ENCODE measurements around the gene TTBK2. TPM values are rescaled to one million over a fixed set of nuclear protein-coding genes. Genes with fewer than 3 reads are reported as not detected.

The TTBK2 gene
- polyA plus RNA-seq, 1 of the 3 experiments (the other 2 are of a cell fraction), result 4.5 TPM

DNA sequence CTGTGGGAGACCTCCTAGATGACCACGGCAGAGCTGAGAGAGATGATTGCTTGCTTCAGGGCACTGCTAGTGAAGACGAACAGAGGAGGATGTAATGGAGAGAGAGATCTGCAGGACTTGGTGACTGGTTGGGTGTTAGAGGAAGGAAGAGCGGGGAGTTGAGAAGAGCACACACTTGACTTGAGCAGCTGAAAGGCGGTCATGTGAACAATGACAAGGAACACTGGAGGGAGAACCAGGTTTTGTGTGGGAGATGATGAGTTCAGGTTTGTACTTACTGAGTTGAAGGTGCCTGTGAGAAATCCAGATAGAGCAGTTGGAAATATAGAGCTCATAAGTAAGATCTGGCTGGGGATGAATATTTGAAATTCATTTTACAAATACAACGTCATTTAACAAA, 224.0 kb downstream of the TTBK2 start:
- Histone ChIP-seq H3K4me1 (ENCODE audit: control insufficient read depth in 1 of 2, insufficient read depth in 2 of 2, low read depth in 1 of 2, low read length in 1 of 2) (peaks cover 0 to 2% of the 10 kb centered on the region in 2 experiments; a peak in 1 of 4 replicates), H4K20me1 (ENCODE audit: insufficient read depth) (no peaks in the 10 kb centered on the region), H3K27me3 (ENCODE audit: insufficient read depth) (no peaks in the 10 kb centered on the region), H3K9ac (no peak overlapping the region), H3K27ac (ENCODE audit: low read depth in 2 of 2, low read length in 1 of 2) (no peak overlapping the region), H3K9me2 (no peaks in the 10 kb centered on the region), H2AFZ (ENCODE audit: low read depth) (no peak overlapping the region), H3K36me3 (replicated peaks in 1 of 2; ENCODE audit: control insufficient read depth in 1 of 2, insufficient read depth in 2 of 2, low read length in 1 of 2) (peaks cover 12 to 26% of the 10 kb centered on the region in 2 experiments), H3K9me3 (no peaks in the 10 kb centered on the region), H3F3A (replicated peaks; ENCODE audit: insufficient read depth) (peaks cover 4% of the 10 kb centered on the region), H3K79me2 (ENCODE audit: insufficient read depth) (peaks cover 4% of the 10 kb centered on the region; the same call in 1 of the 2 replicates), H3K4me3 (ENCODE audit: low read depth in 2 of 2, low read length in 1 of 2) (no peak overlapping the region), H3K4me2 (no peak overlapping the region)
- TF ChIP-seq RFX5 (IDR thresholded peaks at IDR 0.05; ENCODE audit: low read length) (no peak), NFIC (IDR thresholded peaks at IDR 0.05; ENCODE audit: borderline replicate concordance) (no peak), TCF12 (IDR thresholded peaks at IDR 0.05) (no peak), MXI1 (IDR thresholded peaks at IDR 0.05; ENCODE audit: low read depth, low read length) (no peak), GATA2 (CRISPR knock-in tag; IDR thresholded peaks at IDR 0.05) (no peak), EZH2phosphoT487 (IDR thresholded peaks at IDR 0.05; ENCODE audit: borderline replicate concordance, low read depth) (no peak), JUND (IDR thresholded peaks at IDR 0.05) (no peak), SIN3A (IDR thresholded peaks at IDR 0.05; ENCODE audit: borderline replicate concordance, low read depth, low read length) (no peak), FOXM1 (IDR thresholded peaks at IDR 0.05; ENCODE audit: low read depth) (no peak), MEF2A (IDR thresholded peaks at IDR 0.05; ENCODE audit: borderline replicate concordance, low read depth) (no peak), FOSL2 (IDR thresholded peaks at IDR 0.05; ENCODE audit: borderline replicate concordance, low read depth) (no peak), RCOR1 (IDR thresholded peaks at IDR 0.05; ENCODE audit: low read length) (no peak), POLR2AphosphoS5 (IDR thresholded peaks at IDR 0.05; ENCODE audit: low read depth, low read length) (no peak)
- TF ChIP-seq, protein P1, sequence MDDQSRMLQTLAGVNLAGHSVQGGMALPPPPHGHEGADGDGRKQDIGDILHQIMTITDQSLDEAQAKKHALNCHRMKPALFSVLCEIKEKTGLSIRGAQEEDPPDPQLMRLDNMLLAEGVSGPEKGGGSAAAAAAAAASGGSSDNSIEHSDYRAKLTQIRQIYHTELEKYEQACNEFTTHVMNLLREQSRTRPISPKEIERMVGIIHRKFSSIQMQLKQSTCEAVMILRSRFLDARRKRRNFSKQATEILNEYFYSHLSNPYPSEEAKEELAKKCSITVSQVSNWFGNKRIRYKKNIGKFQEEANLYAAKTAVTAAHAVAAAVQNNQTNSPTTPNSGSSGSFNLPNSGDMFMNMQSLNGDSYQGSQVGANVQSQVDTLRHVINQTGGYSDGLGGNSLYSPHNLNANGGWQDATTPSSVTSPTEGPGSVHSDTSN (IDR thresholded peaks at IDR 0.05), result no peak
- TF ChIP-seq, protein P2, sequence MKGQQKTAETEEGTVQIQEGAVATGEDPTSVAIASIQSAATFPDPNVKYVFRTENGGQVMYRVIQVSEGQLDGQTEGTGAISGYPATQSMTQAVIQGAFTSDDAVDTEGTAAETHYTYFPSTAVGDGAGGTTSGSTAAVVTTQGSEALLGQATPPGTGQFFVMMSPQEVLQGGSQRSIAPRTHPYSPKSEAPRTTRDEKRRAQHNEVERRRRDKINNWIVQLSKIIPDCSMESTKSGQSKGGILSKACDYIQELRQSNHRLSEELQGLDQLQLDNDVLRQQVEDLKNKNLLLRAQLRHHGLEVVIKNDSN (IDR thresholded peaks at IDR 0.05; ENCODE audit: borderline replicate concordance, low read depth), result no peak
- TF ChIP-seq, protein P3, sequence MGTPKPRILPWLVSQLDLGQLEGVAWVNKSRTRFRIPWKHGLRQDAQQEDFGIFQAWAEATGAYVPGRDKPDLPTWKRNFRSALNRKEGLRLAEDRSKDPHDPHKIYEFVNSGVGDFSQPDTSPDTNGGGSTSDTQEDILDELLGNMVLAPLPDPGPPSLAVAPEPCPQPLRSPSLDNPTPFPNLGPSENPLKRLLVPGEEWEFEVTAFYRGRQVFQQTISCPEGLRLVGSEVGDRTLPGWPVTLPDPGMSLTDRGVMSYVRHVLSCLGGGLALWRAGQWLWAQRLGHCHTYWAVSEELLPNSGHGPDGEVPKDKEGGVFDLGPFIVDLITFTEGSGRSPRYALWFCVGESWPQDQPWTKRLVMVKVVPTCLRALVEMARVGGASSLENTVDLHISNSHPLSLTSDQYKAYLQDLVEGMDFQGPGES (IDR thresholded peaks at IDR 0.05; ENCODE audit: low read depth, low read length), result no peak
- TF ChIP-seq, protein P4, sequence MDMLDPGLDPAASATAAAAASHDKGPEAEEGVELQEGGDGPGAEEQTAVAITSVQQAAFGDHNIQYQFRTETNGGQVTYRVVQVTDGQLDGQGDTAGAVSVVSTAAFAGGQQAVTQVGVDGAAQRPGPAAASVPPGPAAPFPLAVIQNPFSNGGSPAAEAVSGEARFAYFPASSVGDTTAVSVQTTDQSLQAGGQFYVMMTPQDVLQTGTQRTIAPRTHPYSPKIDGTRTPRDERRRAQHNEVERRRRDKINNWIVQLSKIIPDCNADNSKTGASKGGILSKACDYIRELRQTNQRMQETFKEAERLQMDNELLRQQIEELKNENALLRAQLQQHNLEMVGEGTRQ (IDR thresholded peaks at IDR 0.05; ENCODE audit: borderline replicate concordance, low read depth, low read length), result no peak
- TF ChIP-seq, protein P5, sequence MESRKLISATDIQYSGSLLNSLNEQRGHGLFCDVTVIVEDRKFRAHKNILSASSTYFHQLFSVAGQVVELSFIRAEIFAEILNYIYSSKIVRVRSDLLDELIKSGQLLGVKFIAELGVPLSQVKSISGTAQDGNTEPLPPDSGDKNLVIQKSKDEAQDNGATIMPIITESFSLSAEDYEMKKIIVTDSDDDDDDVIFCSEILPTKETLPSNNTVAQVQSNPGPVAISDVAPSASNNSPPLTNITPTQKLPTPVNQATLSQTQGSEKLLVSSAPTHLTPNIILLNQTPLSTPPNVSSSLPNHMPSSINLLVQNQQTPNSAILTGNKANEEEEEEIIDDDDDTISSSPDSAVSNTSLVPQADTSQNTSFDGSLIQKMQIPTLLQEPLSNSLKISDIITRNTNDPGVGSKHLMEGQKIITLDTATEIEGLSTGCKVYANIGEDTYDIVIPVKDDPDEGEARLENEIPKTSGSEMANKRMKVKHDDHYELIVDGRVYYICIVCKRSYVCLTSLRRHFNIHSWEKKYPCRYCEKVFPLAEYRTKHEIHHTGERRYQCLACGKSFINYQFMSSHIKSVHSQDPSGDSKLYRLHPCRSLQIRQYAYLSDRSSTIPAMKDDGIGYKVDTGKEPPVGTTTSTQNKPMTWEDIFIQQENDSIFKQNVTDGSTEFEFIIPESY (IDR thresholded peaks at IDR 0.05; ENCODE audit: borderline replicate concordance, low read depth), result no peak
- TF ChIP-seq, protein P6, sequence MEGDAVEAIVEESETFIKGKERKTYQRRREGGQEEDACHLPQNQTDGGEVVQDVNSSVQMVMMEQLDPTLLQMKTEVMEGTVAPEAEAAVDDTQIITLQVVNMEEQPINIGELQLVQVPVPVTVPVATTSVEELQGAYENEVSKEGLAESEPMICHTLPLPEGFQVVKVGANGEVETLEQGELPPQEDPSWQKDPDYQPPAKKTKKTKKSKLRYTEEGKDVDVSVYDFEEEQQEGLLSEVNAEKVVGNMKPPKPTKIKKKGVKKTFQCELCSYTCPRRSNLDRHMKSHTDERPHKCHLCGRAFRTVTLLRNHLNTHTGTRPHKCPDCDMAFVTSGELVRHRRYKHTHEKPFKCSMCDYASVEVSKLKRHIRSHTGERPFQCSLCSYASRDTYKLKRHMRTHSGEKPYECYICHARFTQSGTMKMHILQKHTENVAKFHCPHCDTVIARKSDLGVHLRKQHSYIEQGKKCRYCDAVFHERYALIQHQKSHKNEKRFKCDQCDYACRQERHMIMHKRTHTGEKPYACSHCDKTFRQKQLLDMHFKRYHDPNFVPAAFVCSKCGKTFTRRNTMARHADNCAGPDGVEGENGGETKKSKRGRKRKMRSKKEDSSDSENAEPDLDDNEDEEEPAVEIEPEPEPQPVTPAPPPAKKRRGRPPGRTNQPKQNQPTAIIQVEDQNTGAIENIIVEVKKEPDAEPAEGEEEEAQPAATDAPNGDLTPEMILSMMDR (IDR thresholded peaks at IDR 0.05), result no peak
- WGBS (ENCODE audit: low lambda C conversion rate), result 88% methylated on average over 5 of the region's 5 CpGs
- CTCF ChIA-PET, result interaction anchor here (4.6 to 4.8 kb wide), 2 partner anchors 8 to 230 kb away, joined by 20 to 25 read pairs; no protein-coding TSS in a partner anchor
- DNase-seq, result no peak
- POLR2A ChIA-PET, result no interaction called here

Data from SK-N-SH (cell line).